ENCODE data around the gene AK2.

- TF ChIP-seq, protein P1, sequence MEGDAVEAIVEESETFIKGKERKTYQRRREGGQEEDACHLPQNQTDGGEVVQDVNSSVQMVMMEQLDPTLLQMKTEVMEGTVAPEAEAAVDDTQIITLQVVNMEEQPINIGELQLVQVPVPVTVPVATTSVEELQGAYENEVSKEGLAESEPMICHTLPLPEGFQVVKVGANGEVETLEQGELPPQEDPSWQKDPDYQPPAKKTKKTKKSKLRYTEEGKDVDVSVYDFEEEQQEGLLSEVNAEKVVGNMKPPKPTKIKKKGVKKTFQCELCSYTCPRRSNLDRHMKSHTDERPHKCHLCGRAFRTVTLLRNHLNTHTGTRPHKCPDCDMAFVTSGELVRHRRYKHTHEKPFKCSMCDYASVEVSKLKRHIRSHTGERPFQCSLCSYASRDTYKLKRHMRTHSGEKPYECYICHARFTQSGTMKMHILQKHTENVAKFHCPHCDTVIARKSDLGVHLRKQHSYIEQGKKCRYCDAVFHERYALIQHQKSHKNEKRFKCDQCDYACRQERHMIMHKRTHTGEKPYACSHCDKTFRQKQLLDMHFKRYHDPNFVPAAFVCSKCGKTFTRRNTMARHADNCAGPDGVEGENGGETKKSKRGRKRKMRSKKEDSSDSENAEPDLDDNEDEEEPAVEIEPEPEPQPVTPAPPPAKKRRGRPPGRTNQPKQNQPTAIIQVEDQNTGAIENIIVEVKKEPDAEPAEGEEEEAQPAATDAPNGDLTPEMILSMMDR (conservative IDR thresholded peaks at IDR 0.05) = no peak
- no peak for TF ChIP-seq EZH2 (IDR thresholded peaks at IDR 0.05; ENCODE audit: low read depth)
Observed at GRCh38 chr1:32962248-32962896, 74.3 kb downstream of the AK2 start.
